Activated naive CD4-positive, alpha-beta T cell treated with anti-CD3 and anti-CD28 coated beads, Interleukin-2, amount 10 ng/mL, durations not matched to agents 5 hours and 36 hours (primary cell): Measurements from ENCODE around the gene TTC9B. TPM values are rescaled to one million over a fixed set of nuclear protein-coding genes. Genes with fewer than 3 reads are reported as not detected.

Experiments used
- total RNA-seq, 2 experiments: library from RNA; stranded (reverse); gene quantifications; one replicate each; pipeline ENCODE4 v1.2.3, GENCODE V29; 2021

The TTC9B gene
- total RNA-seq = not detected

GRCh38 chr19:40217934-40218890, at the start of gene TTC9B:
TSS of gene TTC9B (minus strand) at chr19:40218384. CDS start at chr19:40218381, 3 bp downstream.

DNA sequence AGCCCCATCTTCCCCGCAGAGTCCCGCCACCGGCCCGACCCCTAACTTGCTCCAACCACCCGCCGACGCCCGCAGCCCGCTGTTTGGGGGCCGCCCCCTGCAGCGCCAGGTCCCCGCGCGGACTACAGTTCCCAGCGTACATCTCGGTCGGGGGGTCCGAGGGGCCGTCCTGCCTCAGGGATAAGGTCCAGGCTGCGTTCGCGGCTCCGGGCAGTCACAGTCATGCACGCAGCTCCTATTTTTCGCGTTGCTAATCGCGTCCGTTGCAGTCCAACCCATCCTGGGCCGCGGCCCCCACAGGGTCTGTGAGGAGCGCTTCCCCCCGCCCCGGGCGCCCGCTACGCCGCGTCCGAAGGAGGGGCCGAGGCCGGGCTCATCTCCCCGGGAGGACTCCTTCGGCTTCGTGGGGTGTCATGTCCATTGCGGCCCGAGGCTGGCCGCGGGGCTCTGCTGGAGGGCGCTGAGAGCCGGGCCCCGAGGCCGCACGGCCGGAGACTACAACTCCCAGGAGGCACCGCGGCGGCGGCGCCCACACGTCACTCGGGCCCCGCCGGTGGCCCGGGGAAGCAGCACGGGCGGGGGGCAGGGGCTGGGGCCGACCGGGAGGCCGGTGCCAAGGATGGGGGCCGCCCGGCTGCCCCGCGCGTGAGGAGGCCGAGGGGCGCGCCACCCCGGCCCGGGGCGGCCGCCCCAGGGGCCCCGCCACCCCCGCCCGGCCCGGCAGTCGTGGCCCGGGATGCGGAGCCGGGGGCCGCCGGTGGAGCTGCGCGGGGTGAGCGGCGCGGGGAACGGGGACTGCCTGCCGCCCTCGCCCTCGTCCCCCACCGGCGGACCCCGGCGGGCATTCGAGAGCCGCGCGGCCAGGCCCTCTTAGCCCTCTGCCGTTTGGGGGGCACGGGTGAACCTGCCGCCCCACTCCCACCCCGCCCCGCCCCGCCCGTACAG, 27.0 kb downstream of the TTC9B start, which contains the start of gene MAP3K10:
Gene MAP3K10 (plus strand): TSS at position 536 of the 945 bp plus-strand sequence. CDS start 606 bp downstream, outside the sequence.

Other genes starting within 250 kb of the TTC9B start
- 10 to 100 TPM; 83.1 to 85.9 TPM for gene PSMC4, start 247.2 kb downstream of the TTC9B start, total RNA-seq
- gene ZNF546, start 221.3 kb downstream of the TTC9B start, total RNA-seq = 1 to 10 TPM; 6.8 to 7.4 TPM
- gene ZNF780B, start 162.2 kb downstream of the TTC9B start, total RNA-seq = 10 to 100 TPM; 36.6 to 38.8 TPM
- 10 to 100 TPM; 23.0 to 24.2 TPM for gene ZNF780A, start 127.4 kb downstream of the TTC9B start, total RNA-seq
- 10 to 100 TPM; 20.4 to 20.5 TPM for gene MAP3K10, start 27.0 kb downstream of the TTC9B start, total RNA-seq
- gene CCNP, start 8.3 kb upstream of the TTC9B start, total RNA-seq = under 1 TPM in 1 of 2 experiments, not detected in 1; 0.19 TPM
- 100 to 1,000 TPM; 139 to 151 TPM for gene AKT2, start 67.0 kb upstream of the TTC9B start, total RNA-seq
- 10 to 100 TPM; 17.9 to 18.0 TPM for gene C19orf47, start 130.0 kb upstream of the TTC9B start, total RNA-seq
- gene PLD3, start 130.3 kb upstream of the TTC9B start, total RNA-seq = 10 to 100 TPM; 79.6 to 85.5 TPM
- gene HIPK4, start 171.8 kb upstream of the TTC9B start, total RNA-seq = not detected
- gene PRX, start 195.0 kb upstream of the TTC9B start, total RNA-seq = 1 to 10 TPM; 1.3 to 1.4 TPM
- gene SERTAD1, start 207.6 kb upstream of the TTC9B start, total RNA-seq = 1 to 10 TPM; 8.7 to 9.0 TPM
- 10 to 100 TPM; 12.0 to 13.9 TPM for gene SERTAD3, start 226.0 kb upstream of the TTC9B start, total RNA-seq
- 10 to 100 TPM; 14.6 to 17.7 TPM for gene BLVRB, start 247.4 kb upstream of the TTC9B start, total RNA-seq
- under 1 TPM; 0.10 to 0.40 TPM for gene SPTBN4, start 248.6 kb upstream of the TTC9B start, total RNA-seq